Stomach (tissue), 4 donors: ENCODE measurements around the gene LYVE1.

Experiments used
- POLR2A ChIP-seq, 4 donors: fragments of 450-650 bp; IDR thresholded peaks; one replicate each; pipeline ENCODE4 v1.6.1; 2016; ENCODE audit warnings: antibody characterized with exemption in 4 of 4, control low read depth in 2 of 4, mild to moderate bottlenecking in 1 of 4, moderate library complexity in 1 of 4
- POLR2AphosphoS5 ChIP-seq, 3 donors: sonication (generic); formaldehyde crosslinking; IDR thresholded peaks; one replicate each; pipeline ENCODE4 v1.6.1; 2016; ENCODE audit warnings: antibody characterized with exemption in 3 of 3
- TF ChIP-seq, protein P1 (sequence below), 7 experiments: fragments of 450-650 bp in 4 of 7; fragments of 200-600 bp in 3 of 7; sonication (generic) in 3 of 7; IDR thresholded peaks; one replicate each; pipeline ENCODE4 v1.5.1; 2016 to 2019; ENCODE audit warnings: antibody characterized with exemption in 7 of 7, control low read depth in 2 of 7, mild to moderate bottlenecking in 1 of 7

DNA sequence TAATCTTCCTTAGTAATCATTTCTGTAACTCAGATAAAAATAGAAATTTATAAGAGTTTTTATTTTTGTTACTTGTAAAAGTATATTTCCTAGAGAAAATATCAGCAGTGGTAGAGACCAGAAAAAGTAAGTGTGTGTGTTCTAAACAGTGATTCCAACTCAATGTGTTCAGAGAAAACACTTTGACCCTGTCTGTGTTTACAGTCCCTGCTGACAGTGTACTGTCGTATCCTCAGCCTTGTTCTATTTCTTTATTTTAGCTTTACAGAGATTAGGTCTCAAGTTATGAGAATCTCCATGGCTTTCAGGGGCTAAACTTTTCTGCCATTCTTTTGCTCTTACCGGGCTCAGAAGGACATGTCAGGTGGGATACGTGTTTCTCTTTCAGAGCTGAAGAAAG is 10.2 kb downstream of the LYVE1 start:
- TF ChIP-seq, protein P1, sequence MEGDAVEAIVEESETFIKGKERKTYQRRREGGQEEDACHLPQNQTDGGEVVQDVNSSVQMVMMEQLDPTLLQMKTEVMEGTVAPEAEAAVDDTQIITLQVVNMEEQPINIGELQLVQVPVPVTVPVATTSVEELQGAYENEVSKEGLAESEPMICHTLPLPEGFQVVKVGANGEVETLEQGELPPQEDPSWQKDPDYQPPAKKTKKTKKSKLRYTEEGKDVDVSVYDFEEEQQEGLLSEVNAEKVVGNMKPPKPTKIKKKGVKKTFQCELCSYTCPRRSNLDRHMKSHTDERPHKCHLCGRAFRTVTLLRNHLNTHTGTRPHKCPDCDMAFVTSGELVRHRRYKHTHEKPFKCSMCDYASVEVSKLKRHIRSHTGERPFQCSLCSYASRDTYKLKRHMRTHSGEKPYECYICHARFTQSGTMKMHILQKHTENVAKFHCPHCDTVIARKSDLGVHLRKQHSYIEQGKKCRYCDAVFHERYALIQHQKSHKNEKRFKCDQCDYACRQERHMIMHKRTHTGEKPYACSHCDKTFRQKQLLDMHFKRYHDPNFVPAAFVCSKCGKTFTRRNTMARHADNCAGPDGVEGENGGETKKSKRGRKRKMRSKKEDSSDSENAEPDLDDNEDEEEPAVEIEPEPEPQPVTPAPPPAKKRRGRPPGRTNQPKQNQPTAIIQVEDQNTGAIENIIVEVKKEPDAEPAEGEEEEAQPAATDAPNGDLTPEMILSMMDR (IDR thresholded peaks at IDR 0.05): no peak
- TF ChIP-seq POLR2AphosphoS5 (IDR thresholded peaks at IDR 0.05) (no peak), POLR2A (IDR thresholded peaks at IDR 0.05) (no peak)
